Caco-2 (cell line): Measurements from ENCODE around the gene SLC13A5. TPM values are rescaled to one million over a fixed set of nuclear protein-coding genes. Genes with fewer than 3 reads are reported as not detected.

Source experiments
- BruUV-seq: library from RNA; stranded (reverse); fragments of 400-500 nt; replicated peaks from 2 replicates; lab custom pipeline; 2021; lab: Mats Ljungman, UMichigan
- CTCF ChIA-PET: fragments of 300-600 bp; sonication (Branson Sonifier 250); formaldehyde crosslinking; loops from one replicate; lab custom pipeline; 2022; ENCODE audit warnings: antibody characterized with exemption; lab: Charles Lee
- POLR2A ChIA-PET: fragments of 300-600 bp; sonication (Branson Sonifier 250); formaldehyde crosslinking; loops from one replicate; lab custom pipeline; 2022; ENCODE audit warnings: antibody characterized with exemption; lab: Charles Lee
- DNase-seq, 2 experiments: peaks; one replicate each; pipeline versions ENCODE4 v3.0.0 to v3.0.0-alpha.2; 2020 to 2022
- H3K27me3 ChIP-seq: replicated peaks from 2 replicates; pipeline ENCODE4 v1.6.0; 2011; ENCODE audit warnings: low read length; ENCODE audit not compliant: control insufficient read depth, insufficient read depth
- H3K36me3 ChIP-seq: 2 replicates; pipeline ENCODE4 v1.5.1; 2011; ENCODE audit warnings: low read length; ENCODE audit not compliant: control insufficient read depth, insufficient read depth
- H3K4me1 ChIP-seq: fragments of 250-450 bp; sonication (Bioruptor Pico); 2 replicates; pipeline ENCODE4 v1.5.1; 2020; ENCODE audit warnings: mild to moderate bottlenecking
- H3K4me3 ChIP-seq: 2 replicates; pipeline ENCODE4 v1.5.1; 2011; ENCODE audit warnings: low read depth, mild to moderate bottlenecking, control low read depth, low read length
- H3K9me3 ChIP-seq: fragments of 250-450 bp; sonication (Bioruptor Pico); 2 replicates; pipeline ENCODE4 v1.5.1; 2020; ENCODE audit warnings: mild to moderate bottlenecking, moderate library complexity
- H3K27ac Mint-ChIP-seq: one replicate; pipeline ENCODE4 v1.8.0; 2022; ENCODE audit warnings: mixed read lengths; ENCODE audit not compliant: unreplicated experiment
- H3K27me3 Mint-ChIP-seq: one replicate; pipeline ENCODE4 v1.8.0; 2022; ENCODE audit warnings: mixed read lengths; ENCODE audit not compliant: insufficient read depth, unreplicated experiment
- H3K36me3 Mint-ChIP-seq: one replicate; pipeline ENCODE4 v1.8.0; 2022; ENCODE audit warnings: mild to moderate bottlenecking, mixed read lengths; ENCODE audit not compliant: insufficient read depth, unreplicated experiment
- H3K4me1 Mint-ChIP-seq: one replicate; pipeline ENCODE4 v1.8.0; 2022; ENCODE audit warnings: low read depth, mixed read lengths; ENCODE audit not compliant: unreplicated experiment
- H3K4me3 Mint-ChIP-seq: one replicate; pipeline ENCODE4 v1.8.0; 2022; ENCODE audit warnings: mild to moderate bottlenecking, moderate library complexity, mixed read lengths; ENCODE audit not compliant: unreplicated experiment
- H3K9me3 Mint-ChIP-seq: one replicate; pipeline ENCODE4 v1.8.0; 2022; ENCODE audit warnings: mixed read lengths; ENCODE audit not compliant: unreplicated experiment
- CTCF ChIP-seq, 2 experiments: fragments of 200-600 bp in 1 of 2; IDR thresholded peaks; 1 replicate in 1 of 2; 2 replicates in 1 of 2; pipeline versions ENCODE4 v1.5.1 to v1.8.0; 2011 to 2022; ENCODE audit warnings: antibody characterized with exemption in 1 of 2, control low read depth in 1 of 2, inconsistent platforms in 1 of 2, low read depth in 1 of 2, low read length in 1 of 2, mild to moderate bottlenecking in 1 of 2, moderate library complexity in 1 of 2; ENCODE audit not compliant: insufficient read depth in 1 of 2, severe bottlenecking in 1 of 2, unreplicated experiment in 1 of 2
- intact Hi-C: fragments of 100-400 bp; cut with micrococcal nuclease; formaldehyde crosslinking; loops from one replicate; pipeline ENCODE4 v1.10.0; 2022; ENCODE audit not compliant: unreplicated experiment
- microRNA-seq: library from miRNA; unstranded; fragments of <30 nt; microRNA quantifications from one replicate; pipeline ENCODE4 v1.2.0, GENCODE V29; 2022
- total RNA-seq: library from RNA; stranded (reverse); gene quantifications from 2 replicates; pipeline ENCODE4 v1.2.3, GENCODE V29; 2022

Gene SLC13A5
- total RNA-seq, 1 experiment from 2014 or later: 0.11 TPM

- H3K4me3 ChIP-seq: no peak overlapping the region
- H3K4me1 Mint-ChIP-seq: no peaks in the 10 kb centered on the region
- H3K36me3 Mint-ChIP-seq: peaks cover 9% of the 10 kb centered on the region
- ChIA-PET CTCF (no interaction called here), POLR2A (no interaction called here)
- intact Hi-C loops: no loop called here
- no peaks in the 10 kb centered on the region for H3K27me3 Mint-ChIP-seq
- H3K27ac Mint-ChIP-seq: no peak overlapping the region
- no peaks in the 10 kb centered on the region for H3K36me3 ChIP-seq
- no peaks in the 10 kb centered on the region for H3K9me3 Mint-ChIP-seq
- TF ChIP-seq CTCF (IDR thresholded peaks at IDR 0.05; ENCODE audit: insufficient read depth in 1 of 2, low read depth in 1 of 2, low read length in 1 of 2, severe bottlenecking in 1 of 2, unreplicated experiment in 1 of 2): no peak
- BruUV-seq: no TSS peak
- no peak overlapping the region for H3K4me3 Mint-ChIP-seq
- no peaks in the 10 kb centered on the region for H3K27me3 ChIP-seq
- no peak for DNase-seq
- no peaks in the 10 kb centered on the region for H3K9me3 ChIP-seq
- H3K4me1 ChIP-seq: no peaks in the 10 kb centered on the region
These were observed 75.7 kb downstream of the SLC13A5 start for GRCh38 chr17:6637458-6637840.

DNA sequence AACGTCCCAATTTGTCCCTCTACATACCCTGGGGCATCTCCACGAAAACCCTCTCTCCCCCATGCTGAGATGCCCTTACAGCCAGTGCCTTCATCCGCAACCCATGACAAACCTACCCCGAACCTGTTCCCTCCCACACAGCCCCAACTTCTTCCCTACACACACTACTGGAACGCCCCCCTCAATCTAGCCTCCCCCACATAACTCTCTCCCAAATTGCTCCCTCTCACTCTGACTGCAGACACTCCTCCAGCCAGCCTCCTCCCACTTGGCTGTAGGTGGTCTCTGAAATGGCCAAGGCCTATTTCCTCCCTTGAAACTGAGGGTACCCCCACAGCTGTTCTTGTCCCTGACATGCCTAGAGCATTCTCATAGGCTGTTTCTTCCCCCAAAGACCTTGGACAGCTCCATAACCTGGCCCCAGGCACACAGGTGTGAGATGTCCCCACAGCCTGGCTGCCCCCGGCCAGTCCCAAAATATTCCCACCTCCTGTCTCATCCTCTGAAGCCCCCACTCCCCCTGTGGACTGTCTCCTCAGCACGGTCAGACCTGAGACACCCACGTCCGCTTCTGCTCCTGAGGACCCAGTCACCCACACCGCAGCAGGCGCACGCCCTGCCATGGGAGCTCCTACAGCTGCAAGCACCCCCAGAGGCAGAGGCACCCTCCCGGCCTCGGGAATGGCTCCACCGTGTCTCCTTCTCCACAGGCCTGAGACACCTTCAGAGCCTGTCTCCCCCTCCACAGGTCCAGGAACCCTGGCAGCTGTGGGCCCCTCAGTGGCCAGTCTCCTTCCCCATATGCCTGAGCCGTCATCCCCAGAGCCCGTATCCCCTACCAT lies 76.3 kb downstream of the SLC13A5 start:
- CTCF ChIA-PET: no interaction called here

DNA sequence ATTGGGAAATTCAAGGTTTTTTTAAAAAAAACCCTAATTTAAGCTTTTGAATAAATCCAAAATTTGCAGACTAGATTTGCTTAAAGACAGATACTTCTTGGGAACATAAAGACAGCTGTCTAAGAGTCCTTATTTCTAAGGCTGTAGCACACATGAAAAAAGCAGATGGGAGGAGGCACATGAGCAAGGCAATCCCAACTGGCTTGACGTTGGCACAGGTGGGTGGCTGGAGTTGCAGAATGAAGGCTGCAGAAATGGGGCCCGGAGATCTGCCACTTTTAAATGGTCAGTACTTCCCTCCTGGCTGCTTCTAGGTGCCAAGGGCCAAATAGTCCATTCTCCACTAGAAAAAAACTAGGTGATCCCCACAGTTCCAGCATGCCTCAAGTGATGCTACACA lies 77.1 kb downstream of the SLC13A5 start:
- CTCF ChIA-PET: no interaction called here

More for the DNA sequence above, 76.3 kb downstream of the SLC13A5 start:
- intact Hi-C loops: no loop called here
- H3K27me3 Mint-ChIP-seq: no peaks in the 10 kb centered on the region
- no peak for TF ChIP-seq CTCF (IDR thresholded peaks at IDR 0.05; ENCODE audit: insufficient read depth in 1 of 2, low read depth in 1 of 2, low read length in 1 of 2, severe bottlenecking in 1 of 2, unreplicated experiment in 1 of 2)
- DNase-seq: no peak
- POLR2A ChIA-PET: no interaction called here
- H3K4me1 Mint-ChIP-seq: no peaks in the 10 kb centered on the region
- no peaks in the 10 kb centered on the region for H3K9me3 ChIP-seq
- H3K9me3 Mint-ChIP-seq: no peaks in the 10 kb centered on the region
- peaks cover 9% of the 10 kb centered on the region for H3K36me3 Mint-ChIP-seq
- no peaks in the 10 kb centered on the region for H3K36me3 ChIP-seq
- no peak overlapping the region for H3K4me3 Mint-ChIP-seq
- no peak overlapping the region for H3K4me3 ChIP-seq
- no peaks in the 10 kb centered on the region for H3K27me3 ChIP-seq
- no peaks in the 10 kb centered on the region for H3K4me1 ChIP-seq
- no TSS peak for BruUV-seq
- no peak overlapping the region for H3K27ac Mint-ChIP-seq

More for the DNA sequence above, 77.1 kb downstream of the SLC13A5 start:
- H3K36me3 ChIP-seq: no peaks in the 10 kb centered on the region
- Mint-ChIP-seq H3K4me3 (no peak overlapping the region), H3K27me3 (no peaks in the 10 kb centered on the region), H3K36me3 (peaks cover 8% of the 10 kb centered on the region), H3K9me3 (no peaks in the 10 kb centered on the region), H3K27ac (no peak overlapping the region), H3K4me1 (no peaks in the 10 kb centered on the region)
- H3K9me3 ChIP-seq: no peaks in the 10 kb centered on the region
- H3K4me3 ChIP-seq: no peak overlapping the region
- H3K27me3 ChIP-seq: no peaks in the 10 kb centered on the region
- no peak for TF ChIP-seq CTCF (IDR thresholded peaks at IDR 0.05; ENCODE audit: insufficient read depth in 1 of 2, low read depth in 1 of 2, low read length in 1 of 2, severe bottlenecking in 1 of 2, unreplicated experiment in 1 of 2)
- intact Hi-C loops: no loop called here
- POLR2A ChIA-PET: no interaction called here
- no peaks in the 10 kb centered on the region for H3K4me1 ChIP-seq
- BruUV-seq: no TSS peak
- DNase-seq: no peak

Small RNA genes lying within 50 kb of the gene (microRNA-seq; reads per million reads assigned to microRNA genes)
- gene MIR4520-1 (not detected), gene MIR4520-2 (not detected)

Other genes starting within 250 kb of the SLC13A5 start
- 0.32 and 0.50 TPM in 2 replicates for gene PITPNM3, start 156.8 kb downstream of the SLC13A5 start, total RNA-seq
- gene KIAA0753, start 72.7 kb downstream of the SLC13A5 start, total RNA-seq: 7.7 and 9.8 TPM in 2 replicates
- 59.1 and 68.6 TPM in 2 replicates for gene TXNDC17, start 72.3 kb downstream of the SLC13A5 start, total RNA-seq
- gene MED31, start 61.8 kb downstream of the SLC13A5 start, total RNA-seq: 9.5 and 10.2 TPM in 2 replicates
- 3.1 and 3.4 TPM in 2 replicates for gene C17orf100, start 61.6 kb downstream of the SLC13A5 start, total RNA-seq
- gene XAF1, start 42.7 kb upstream of the SLC13A5 start, total RNA-seq: 0.25 TPM in 1 of 2 replicates, not detected in the other
- gene FBXO39, start 62.8 kb upstream of the SLC13A5 start, total RNA-seq: not detected in 2 replicates
- gene TEKT1, start 118.4 kb upstream of the SLC13A5 start, total RNA-seq: not detected in 2 replicates